Fibroblast of skin of right quadriceps (primary cell): ENCODE results near the gene KCNK10.

Experiments
- DNase-seq: peaks from one replicate; pipeline ENCODE4 v3.0.0-alpha.2; 2013

KCNK10 gene

DNA sequence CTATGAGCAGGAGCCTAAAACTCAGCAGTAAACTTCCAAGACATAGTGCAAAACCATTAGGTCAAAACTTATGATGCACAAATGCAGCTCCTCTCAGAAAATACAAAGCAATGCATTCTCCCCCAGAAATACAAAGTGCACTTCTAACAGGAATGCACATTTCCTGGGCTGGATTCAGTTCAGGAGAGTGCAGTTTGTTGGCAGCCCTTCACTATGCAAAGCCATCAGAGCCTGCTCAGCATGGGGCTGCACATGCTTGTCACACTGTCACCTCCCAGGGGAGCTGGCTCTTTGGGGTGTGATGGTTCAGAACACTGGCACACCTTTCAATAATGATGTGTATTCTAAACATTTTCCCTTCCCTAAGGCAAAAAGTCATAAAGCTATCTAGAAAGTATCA is 110.4 kb downstream of the KCNK10 start:
- DNase-seq: no peak

DNA sequence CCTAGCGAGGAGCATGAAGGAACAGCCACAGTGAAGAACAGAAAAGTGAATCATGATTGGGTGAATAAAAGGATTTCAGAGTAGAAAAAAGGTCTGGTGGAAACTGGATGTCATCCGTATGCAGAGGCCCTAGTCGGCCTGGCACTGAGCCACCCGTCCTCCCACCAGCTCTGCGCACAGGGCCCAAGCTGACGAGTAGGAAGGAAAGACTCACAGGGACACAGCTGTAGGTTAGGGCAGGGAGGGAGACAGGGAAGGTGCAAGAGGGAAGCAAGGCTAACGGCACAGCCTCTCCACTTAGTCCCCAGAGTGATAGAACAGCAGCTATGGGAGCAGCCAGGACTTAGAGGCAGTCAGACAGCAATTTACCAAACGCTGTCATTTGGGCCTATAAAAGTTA is 112.6 kb downstream of the KCNK10 start:
- no peak for DNase-seq

DNA sequence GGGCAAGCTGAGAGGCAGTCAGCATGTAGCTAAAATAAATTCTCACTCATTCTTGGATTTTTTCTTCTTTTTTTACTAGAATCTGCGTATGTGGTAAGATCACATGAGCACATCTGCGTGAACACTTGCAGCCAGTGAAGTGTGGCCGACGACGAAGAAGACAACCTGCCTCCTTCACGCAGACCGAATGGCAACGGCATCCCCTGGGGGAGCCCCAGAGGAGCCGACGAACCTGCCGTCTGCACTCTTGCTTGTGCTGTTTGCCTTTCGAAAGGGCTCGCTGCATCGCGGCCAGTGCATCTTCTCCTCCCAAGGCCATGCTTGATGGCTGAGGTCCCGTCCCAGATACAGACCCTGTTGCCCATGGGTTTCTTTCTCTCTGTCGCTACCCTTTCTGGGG is 113.8 kb downstream of the KCNK10 start:
- no peak for DNase-seq

DNA sequence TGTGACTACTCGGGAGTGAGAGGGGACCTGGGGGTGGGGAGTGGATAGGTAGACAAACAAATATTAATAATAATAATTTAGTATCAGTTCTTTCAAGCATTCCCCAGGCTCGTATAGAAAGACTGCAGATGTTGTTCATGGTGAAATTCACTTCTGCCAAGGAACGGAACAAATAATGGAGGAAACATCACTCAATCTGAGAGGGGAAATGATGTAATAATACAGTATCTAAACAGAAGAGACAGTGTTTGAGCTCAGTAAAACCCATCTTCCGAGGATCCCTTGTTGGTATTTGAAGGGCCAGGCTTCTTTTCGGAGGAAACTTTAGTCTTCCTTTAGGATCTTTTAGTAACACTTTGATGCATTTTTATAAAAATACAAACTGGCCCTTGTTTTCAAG is 114.2 kb downstream of the KCNK10 start:
- no peak for DNase-seq

DNA sequence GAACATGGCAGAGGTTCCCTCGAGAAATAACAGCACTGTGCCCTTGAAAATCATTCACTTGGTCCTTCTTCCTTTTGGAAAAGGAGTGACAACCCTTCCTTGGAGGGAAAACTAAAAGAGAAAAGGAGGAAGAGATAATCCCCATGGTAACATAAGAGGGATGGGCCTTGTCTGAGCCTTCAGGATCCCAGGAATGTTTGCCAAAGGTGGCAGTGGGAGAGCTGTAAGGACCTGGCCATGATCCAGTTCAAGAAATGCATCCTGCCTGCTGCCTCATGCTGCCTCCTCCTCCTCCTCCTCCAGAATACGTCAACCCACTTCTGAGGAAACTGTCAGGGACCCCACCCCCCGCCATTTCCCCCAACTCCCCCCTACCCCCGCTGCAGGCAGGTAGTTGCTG is 118.8 kb downstream of the KCNK10 start:
- DNase-seq: no peak

DNA sequence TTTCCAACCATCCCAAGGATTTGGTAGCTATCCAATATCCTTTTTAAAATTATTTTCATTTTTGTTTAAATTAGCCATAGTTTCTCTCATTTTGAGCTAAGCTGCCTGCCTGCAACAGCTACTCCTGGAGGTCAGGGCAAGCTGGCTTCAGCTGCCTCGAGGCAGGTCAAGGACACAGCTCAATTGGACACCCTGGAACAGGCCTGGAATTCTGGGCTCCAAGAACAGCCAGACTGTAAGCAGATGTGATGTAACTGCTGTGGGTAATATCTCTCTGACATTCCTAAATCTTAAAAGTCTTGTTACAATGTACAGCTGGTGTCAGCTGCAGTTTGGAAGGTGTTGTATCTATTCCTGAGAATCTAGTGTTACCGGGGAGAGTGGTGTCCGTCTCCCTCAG is 119.8 kb downstream of the KCNK10 start:
- DNase-seq: no peak

DNA sequence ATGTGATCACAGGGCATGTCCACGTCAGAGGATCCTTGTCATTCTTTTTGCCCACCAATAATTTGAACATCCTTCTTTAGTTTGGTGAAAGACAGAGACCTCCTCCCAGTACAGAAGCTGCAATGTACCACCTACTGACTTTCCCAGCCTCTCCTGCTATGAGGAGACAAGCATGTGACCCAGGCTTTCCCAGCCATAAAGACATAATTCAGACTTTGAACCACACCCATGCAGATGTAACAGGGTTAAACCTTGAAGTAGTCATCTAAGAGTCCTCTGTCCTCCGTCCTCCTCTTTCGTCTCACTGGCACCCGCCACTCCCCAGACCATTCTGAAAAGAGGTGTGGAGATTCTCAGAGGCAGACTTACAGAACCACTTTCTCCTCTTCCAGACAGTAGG is 120.8 kb downstream of the KCNK10 start:
- no peak for DNase-seq

DNA sequence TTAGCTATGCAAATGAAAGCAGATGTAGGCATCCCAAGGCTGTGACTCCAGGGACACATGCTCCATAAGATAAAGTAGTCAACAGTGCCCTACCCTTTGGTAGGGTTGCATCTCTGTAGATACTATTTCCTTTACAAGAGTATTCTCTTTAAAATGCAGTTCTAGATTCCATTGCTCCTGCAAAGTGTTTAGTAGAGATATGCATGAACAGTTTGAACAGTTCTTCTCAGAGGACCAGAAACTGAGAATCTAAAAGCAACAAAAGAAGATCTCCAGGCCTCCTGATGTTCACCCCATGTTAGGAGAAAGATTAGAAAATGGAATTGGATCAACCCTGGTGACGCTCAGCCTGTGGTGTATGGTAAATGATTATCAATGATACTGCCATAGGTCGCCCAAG is 121.2 kb downstream of the KCNK10 start:
- DNase-seq: no peak

DNA sequence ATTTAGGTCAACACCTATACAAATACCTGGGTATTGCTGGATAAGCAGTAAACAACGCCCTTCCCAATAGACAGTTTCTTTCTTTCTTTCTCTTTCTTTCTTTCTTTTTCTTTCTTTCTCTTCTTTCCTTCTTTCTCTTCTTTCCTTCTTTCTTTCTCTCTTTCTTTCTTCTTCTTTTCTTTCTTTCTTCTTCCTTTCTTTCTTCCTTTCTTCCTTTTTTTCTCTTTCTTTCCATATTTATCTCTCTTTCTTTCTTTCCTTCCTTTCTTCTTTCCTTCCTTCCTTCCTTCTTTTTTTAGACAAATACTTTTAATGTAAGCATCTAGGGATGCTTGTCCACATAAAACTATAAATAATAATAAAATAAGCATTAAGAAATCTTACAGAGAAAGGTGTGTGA is 123.2 kb downstream of the KCNK10 start:
- DNase-seq: no peak

DNA sequence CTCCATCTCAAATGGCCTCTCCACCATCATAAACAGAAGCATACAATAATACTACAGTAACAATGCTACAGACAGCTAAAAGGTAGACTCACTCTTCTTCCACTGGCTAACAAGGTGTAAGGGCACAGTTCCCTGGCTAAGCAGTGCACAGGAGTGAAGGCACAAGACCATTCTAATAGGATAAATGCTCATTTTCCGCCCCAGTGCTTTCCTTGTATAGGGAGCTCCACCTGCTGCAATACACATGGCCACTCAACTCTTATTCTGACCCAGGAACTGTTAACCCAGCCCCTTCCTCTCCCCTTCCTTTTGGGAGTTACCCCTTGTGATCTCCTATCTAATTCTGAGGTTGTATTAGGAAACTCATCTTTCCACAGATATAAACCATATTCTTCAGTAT is 124.6 kb downstream of the KCNK10 start:
- DNase-seq: no peak

DNA sequence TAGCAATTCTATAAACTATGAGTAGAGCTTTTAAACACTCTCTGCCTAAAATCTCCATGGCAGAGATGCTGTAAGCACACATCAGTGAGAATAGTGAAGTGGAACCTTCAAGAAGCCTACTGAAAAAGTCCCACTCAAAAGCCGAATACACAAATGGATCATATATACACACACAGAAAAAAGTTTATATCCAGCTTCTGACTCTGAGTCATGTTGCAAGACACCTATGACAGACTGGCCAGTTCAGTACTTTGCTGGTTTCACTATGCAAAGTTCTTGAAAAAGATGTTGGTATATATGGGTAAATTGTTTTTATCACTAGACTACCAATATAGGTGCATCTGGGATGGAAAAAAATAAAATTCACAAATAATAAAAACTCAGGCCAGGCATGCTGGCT is 126.1 kb downstream of the KCNK10 start:
- no peak for DNase-seq

DNA sequence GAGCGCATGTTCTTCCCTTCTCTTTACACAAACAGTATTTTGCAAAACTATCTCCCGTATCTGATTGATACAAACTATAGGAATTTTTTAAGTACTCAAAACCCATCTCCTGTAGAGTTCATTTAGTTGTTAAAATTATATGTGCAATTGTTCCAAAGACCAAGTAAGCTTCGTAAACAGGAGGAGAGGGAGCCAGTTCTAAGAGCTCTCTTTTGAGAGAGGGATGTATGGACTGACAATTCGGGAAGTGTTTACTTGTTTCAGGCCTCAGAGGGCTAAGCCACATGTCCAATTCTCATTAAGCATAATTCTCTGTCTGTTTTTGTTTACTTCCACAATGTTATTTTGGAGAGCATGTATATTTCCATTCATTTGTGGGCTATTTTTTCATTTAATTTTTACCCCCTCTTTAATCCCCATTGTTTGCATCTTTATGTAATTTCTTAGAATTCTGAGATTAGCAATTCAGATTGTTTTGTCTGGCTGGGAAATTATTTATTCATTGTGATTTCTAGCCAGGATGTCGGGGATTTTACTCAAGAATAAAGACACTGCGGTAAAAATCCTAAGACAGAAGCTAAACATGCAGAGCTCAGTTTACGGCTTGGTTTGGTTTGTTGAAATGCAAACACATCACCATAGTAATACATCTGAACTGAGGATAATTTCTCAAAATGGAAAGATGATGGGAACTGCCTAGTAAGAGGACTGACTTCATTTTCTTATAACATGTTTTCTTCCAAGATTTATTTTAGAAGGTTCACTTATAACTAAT is 126.8 kb downstream of the KCNK10 start:
- no peak for DNase-seq

DNA sequence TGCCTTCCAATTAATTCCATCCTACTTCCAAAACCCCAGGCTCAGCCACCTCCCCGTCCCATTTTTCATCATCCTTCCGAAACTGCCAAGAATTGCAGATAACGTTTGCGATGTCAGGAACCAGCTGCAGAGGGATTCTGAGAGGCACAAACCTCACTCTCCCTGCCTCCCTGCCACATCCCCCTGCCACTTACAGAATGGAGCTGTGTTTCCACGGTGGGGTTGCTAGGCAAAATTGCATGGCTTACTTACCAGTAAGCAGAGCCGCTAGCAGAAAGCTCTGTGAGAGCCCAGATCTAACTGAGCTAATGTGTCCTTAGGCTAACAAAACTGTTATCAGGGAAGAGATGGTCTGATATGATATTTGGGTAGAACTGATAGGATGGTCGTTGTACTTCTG is 127.4 kb downstream of the KCNK10 start:
- DNase-seq: no peak

DNA sequence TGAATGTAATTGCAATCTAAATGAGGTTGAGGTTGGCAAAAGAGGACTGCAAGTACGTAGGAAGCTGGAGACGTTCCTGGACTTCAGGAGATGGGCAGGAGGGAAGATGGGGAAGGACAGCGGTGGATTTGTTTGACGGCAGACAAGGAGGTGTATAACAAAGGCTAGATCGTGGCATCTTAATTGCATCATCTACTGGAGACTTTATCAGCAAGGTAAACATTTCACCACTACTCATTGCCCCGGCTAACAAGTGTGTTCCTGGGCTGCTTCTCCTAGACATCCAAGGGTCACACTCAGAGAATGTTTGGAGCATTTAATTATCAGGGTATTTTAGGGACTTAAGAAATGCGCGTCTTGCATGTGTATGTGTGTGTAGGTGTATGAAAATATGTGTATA is 128.5 kb downstream of the KCNK10 start:
- DNase-seq: no peak

DNA sequence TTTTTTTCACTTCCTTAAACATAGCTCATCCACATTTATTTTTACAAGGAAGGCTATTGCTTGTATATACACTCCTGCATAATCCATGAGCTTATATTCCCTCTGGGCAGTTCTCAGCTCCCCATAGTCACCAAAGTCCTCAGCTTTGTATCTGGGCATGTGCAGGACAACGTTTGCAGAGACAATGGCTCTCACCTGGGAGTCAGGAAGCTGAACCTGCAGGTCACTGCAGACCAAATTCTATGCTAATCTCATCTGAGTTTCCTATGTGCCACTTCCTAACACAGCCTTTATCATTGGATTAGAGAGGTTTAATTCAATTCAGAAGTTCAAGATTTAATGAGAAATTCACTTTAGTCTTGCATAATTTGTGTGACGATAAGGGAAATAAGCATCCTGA is 131.5 kb downstream of the KCNK10 start:
- DNase-seq: no peak

DNA sequence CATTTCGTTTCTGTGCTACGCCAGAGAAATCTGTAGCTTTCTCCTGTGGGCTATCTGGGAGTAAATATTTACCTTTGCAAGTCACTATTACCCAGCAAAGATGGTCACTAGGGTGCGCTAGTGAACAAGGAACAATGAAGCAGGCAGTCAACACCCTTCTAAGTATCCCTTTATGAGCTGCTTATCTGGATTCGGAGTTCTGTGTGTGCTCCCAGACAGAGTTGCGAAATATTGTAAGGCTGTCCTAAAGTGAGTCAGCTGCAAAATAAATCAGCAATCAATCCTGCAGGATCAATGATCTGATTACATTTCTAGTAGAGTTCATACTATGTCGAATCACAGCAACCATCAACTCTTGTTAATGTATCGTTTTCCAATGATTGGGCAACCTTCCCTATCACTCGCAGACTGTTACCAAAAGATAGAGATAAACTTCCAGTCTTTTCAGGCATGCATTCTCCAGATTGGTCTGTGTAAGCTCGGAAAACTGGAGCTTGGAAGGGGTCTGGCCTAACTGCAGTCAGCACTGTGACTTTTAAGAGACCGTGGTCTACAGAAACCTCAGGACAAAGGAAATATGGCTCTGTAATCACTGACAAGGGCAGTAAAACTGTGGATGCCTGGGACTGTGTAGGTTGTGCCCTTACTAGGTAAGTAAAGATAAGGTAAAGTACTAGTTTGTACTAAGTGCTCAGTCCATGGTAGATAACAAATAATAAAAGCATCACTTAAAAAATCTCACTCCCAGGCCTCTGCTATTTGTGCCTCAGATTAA is 133.5 kb downstream of the KCNK10 start:
- peak; percentile 73 for DNase-seq

DNA sequence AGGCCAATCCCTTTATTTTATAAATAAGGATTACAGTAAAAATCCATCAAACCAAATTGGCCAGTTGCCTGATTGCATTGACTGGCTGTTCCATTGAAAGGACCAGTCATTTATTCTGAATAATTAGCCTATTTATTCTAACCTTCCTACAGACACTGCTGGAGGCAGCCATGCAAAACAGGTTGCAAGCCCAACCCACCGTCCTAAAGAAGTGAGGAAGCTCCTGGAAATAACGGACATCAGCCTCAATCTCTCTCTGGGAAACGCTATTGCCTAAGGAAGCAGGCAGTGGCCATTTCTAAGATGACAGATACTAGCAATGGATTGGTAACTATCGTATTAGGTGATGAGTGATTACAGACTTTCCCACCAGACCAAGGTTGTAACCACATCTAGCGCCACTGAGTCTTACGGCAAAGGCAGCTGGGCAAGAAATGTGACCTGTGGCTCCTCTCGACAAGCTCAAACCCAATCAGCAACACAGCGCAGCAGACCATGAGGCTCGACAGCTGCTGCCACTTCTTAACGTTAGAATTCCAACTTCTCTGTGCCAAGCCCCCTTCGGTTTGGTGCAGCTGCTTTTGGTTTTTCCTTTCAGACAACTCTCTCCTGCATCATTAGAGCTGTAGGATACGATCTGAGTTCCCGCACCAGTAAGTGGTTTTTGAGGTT is 134.2 kb downstream of the KCNK10 start:
- no peak for DNase-seq

DNA sequence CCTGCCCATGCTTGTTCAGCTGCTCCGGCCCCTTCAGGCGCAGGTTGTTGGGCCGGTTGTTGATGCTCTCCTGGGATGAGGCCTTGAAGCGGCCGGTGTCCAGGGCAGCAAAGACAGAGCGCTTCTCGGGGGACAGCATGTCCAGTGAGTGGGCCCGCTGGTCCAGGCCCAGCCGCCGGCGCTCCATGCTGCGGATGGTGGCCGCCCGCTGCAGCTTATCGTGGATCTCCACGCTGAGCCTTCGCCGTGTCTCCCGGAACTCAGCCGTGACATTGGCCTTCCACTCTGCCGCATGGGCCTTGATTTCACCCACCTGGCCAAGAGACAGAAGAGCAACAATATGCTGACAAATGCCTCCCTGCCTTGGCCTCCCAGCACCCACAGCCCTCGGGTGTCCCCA is 137.2 kb downstream of the KCNK10 start:
- DNase-seq: no peak

DNA sequence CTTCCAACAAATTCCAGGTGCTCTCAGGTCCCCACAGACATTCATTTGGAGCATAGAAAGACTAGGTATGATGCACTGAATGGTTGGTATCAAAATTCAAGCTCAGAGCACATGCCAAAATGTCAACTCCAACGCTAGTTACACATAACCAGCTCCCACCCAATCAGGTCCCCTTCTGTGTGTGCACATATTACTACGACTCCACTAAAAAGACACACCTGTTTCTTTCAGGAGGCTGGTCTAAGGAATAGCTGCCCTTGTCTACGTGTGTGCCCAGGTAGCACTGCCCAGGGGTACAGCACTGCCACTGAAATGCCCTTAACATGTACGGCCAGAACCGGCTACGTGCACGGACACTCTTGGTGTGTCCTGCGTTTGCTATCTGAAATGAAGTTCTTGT is 138.1 kb downstream of the KCNK10 start:
- DNase-seq: no peak

DNA sequence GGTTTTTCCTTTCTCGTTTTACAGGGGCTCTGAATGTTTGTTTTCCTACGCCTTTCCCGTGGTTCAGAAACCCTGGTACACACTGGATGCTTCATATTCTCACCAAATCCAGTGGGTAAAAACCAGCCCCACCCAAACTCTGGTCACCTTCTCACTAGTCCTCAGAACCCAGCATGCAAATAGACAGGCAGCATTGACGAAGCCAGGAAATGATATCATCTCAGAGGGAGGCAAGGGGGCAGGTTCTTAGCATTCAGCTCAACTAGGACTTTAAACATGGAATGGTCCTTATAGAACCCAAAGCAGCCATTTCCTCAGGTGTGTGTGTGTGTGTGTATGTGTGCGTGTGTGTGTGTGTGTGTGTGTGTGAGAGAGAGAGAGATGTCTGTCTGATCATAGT is 142.0 kb downstream of the KCNK10 start:
- DNase-seq: no peak

DNA sequence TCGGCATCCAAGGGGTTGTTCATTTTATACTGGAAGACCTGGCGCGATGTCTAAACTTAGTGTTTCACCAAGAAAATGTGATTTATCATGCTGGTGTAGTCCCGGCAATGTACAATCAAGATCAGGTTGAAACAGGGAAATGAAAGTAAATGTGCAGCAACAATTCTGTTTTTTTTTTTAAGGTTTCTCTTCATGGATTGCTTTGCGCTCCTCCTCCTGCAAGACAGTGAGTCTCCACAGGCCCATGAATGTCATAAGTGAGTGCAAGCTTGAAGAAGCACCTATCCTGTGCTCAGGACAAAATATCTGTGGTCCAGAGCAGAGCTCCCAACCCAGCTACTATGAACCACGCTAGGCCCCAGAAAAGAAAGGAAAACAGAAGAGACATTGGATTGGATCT is 143.4 kb downstream of the KCNK10 start:
- no peak for DNase-seq

DNA sequence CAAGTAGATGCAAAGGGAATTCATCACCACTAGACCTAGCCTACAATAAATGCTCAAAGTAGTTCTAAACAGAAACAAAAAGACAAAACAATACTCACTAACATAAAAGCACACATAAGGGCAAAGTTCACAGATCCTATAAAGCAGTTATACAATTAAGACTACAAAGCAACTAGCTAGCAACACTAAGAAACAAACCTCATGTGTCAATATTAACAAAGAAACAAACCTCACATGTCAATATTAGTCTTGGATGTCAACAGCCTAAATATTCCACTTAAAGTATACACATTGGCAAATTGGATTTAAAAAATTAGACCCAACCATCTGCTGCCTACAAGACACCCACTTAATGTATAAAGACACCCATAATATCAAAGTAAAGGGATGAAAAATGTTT is 152.7 kb downstream of the KCNK10 start:
- no peak for DNase-seq

DNA sequence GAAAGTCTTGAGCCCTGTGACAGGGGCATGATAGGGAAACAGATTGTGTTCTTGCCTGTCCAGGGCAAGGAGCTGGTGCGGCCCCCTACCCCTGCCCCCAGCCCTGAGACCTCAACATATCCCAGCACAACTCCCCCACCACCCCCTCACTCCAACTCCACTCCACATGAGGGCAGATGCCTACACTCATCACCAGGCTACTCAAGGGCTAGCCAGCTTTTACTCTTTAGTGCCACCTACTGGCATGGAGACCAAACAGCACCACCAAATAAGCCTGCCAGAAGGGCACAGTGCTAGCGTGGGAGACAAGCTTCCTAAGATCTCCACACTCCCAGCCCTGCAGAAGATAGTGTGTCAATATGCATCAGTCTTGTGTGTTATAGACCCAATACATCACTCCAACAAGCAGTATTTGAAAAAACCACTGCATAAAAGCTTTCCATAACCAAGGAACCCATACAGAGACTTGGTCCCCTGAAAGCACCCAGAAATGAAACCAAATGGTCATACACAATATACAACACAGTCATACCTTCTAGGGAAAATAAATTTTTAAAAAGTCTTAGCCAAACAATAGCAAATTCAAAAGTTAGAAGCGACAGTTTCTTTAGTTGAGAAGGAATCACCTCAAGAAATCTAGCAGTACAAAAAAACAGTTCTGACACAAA is 154.4 kb downstream of the KCNK10 start:
- DNase-seq: peak; percentile 28

DNA sequence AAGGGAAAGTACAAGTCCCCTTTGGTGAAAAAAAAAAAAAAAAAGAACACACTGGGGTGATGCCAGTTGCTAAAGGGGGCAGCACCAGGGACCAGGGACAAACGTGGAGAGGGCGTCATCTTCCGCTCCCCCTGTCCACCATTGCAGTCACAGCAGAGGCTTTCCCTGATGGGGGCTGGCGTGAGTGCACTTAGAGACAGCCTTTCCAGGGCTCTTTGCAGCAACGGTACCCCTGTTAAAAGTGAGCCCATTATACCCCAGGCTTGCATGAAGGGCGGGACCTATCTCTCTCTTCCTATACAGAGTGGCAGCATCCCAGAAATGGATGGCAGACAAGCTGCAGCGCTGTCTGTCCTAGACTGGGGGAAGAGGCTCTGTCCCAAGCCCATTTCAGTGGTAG is 155.0 kb downstream of the KCNK10 start:
- no peak for DNase-seq
